BE2C (cell line): ENCODE results near the gene DBH.

Experiments used
- DNase-seq: peaks from one replicate; pipeline ENCODE4 v3.0.0-alpha.2; 2020
- H3K27me3 ChIP-seq: fragments of 250-450 bp; sonication (Bioruptor Pico); 2 replicates; pipeline ENCODE4 v1.5.1; 2020; ENCODE audit warnings: mild to moderate bottlenecking
- H3K36me3 ChIP-seq: fragments of 250-450 bp; sonication (Bioruptor Pico); 2 replicates; pipeline ENCODE4 v1.5.1; 2020; ENCODE audit warnings: mild to moderate bottlenecking
- H3K4me1 ChIP-seq: fragments of 250-450 bp; sonication (Bioruptor Pico); 2 replicates; pipeline ENCODE4 v1.5.1; 2020
- H3K4me3 ChIP-seq: 2 replicates; pipeline ENCODE4 v1.5.1; 2011; ENCODE audit warnings: low read depth, low read length
- H3K9me3 ChIP-seq: fragments of 250-450 bp; sonication (Bioruptor Pico); 2 replicates; pipeline ENCODE4 v1.5.1; 2020
- TF ChIP-seq, protein P1 (sequence below): IDR thresholded peaks from 2 replicates; pipeline ENCODE4 v1.5.1; 2012; ENCODE audit warnings: mild to moderate bottlenecking, low read depth, low read length

DBH gene

DNA sequence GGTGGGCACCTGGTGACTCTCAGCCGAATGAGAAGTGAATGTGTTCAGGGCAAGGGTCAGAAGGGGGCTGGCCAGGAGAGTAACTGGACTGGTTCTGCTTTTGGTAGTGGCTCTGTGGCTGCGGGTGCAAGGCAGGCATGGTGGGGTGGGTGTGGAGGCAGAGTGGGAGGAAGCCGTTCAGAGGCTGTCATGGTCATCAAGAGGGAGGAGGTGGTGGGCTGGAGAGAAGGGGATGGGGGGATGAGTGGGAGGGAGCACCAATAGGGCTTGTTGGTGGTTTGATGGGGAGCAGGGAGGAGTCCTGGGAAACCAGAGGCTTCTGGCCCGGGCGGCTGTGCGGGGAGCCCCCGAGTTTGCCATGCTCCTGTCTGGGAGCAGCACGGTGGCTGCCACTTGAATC, 40.3 kb upstream of the DBH start:
- DNase-seq = no peak

DNA sequence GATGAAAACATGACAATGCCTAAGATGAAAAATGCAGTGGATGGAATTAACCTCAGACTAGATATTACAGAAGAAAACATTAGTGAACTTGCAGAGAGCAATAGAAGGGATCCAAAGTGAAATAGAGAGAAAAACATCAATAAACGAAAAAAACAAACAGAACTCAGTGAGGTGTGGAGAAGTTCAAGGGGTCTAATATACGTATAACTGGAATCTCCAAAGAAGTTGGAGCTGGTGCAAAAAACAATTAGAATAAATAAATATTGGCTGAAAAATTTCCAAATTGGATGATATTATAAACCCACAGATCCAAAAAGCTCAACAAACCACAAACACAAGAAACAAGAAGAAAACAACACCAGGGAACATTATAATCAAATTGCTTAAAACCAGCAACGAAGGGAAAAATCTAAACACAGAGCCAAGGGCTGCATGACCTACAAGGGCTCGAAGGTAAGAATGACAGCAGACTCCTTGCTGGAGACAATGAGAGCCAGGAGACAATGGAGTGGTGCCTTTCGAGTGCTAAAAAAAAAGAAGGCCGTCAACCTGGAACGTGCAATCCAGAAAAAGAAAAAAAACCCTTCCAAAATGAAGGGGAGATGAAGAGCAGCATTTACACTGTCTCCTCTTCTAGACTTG, 38.7 kb upstream of the DBH start:
- TF ChIP-seq, protein P1, sequence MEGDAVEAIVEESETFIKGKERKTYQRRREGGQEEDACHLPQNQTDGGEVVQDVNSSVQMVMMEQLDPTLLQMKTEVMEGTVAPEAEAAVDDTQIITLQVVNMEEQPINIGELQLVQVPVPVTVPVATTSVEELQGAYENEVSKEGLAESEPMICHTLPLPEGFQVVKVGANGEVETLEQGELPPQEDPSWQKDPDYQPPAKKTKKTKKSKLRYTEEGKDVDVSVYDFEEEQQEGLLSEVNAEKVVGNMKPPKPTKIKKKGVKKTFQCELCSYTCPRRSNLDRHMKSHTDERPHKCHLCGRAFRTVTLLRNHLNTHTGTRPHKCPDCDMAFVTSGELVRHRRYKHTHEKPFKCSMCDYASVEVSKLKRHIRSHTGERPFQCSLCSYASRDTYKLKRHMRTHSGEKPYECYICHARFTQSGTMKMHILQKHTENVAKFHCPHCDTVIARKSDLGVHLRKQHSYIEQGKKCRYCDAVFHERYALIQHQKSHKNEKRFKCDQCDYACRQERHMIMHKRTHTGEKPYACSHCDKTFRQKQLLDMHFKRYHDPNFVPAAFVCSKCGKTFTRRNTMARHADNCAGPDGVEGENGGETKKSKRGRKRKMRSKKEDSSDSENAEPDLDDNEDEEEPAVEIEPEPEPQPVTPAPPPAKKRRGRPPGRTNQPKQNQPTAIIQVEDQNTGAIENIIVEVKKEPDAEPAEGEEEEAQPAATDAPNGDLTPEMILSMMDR = no peak
- DNase-seq = no peak
- Histone ChIP-seq H3K4me3 (no peak overlapping the region), H3K36me3 (peaks cover 49% of the 10 kb centered on the region), H3K27me3 (no peaks in the 10 kb centered on the region), H3K4me1 (peaks cover 3% of the 10 kb centered on the region; the same call in 1 of the 2 replicates), H3K9me3 (peaks cover 6% of the 10 kb centered on the region; the same call in 1 of the 2 replicates)

More for the DNA sequence above, 40.3 kb upstream of the DBH start:
- TF ChIP-seq, protein P1 = no peak
- Histone ChIP-seq H3K27me3 (no peaks in the 10 kb centered on the region), H3K9me3 (peaks cover 6% of the 10 kb centered on the region; the same call in 1 of the 2 replicates), H3K4me3 (no peak overlapping the region), H3K4me1 (no peaks in the 10 kb centered on the region; the same call in 1 of the 2 replicates), H3K36me3 (peaks cover 39% of the 10 kb centered on the region)

DNA sequence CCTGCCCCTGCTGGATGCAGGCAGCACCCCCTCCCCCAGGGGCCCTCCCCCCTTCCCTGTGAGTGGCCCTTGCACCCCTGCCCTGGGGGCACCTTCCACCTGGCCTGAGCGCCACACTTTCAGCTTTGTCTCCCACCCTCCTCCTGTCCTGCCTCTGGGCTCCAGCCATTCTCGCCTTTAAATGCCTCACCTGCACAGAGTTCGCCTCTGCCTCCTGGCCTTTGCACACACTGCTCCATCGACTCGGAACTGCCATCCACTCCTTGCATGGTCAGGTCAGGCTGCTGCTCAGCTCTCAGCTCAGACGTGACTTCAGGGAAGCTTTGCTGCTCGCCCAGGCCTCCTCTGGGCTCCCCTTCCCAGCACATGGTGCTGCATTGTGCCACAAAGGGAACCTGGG, 37.2 kb upstream of the DBH start:
- Histone ChIP-seq H3K4me1 (peaks cover 8% of the 10 kb centered on the region), H3K4me3 (no peak overlapping the region), H3K9me3 (peaks cover 6% of the 10 kb centered on the region; the same call in 1 of the 2 replicates), H3K36me3 (peaks cover 51% of the 10 kb centered on the region), H3K27me3 (no peaks in the 10 kb centered on the region)
- TF ChIP-seq, protein P1 = no peak
- no peak for DNase-seq

GRCh38 chr9:133599470-133600173, 36.5 kb upstream of the DBH start:
- peaks cover 52% of the 10 kb centered on the region for H3K36me3 ChIP-seq
- H3K4me3 ChIP-seq = no peak overlapping the region
- H3K27me3 ChIP-seq = no peaks in the 10 kb centered on the region
- no peak for DNase-seq
- H3K9me3 ChIP-seq = peaks cover 6% of the 10 kb centered on the region; the same call in 1 of the 2 replicates
- peaks cover 13% of the 10 kb centered on the region for H3K4me1 ChIP-seq
- TF ChIP-seq, protein P1 = no peak

DNA sequence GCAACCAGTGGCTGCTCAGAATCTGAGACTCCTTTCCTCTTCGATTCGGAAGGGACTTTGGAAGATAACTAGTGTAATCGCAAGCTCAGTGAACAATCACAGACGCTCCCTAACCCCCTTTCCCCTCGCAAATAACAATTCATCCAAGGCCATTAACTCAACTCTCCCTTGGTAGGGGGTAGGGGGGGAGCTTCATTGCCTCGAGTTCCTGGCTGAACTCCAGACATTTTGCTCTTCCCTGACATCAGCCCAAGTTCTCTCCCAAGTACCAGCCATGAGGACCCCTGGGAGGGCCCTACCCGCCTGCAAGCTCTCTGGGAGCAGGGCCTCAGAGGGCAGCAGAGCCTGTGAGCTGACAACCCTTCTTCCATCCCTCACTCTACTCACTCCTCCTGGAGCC, 35.4 kb upstream of the DBH start:
- no peak for DNase-seq
- Histone ChIP-seq H3K27me3 (no peaks in the 10 kb centered on the region), H3K9me3 (peaks cover 6% of the 10 kb centered on the region; the same call in 1 of the 2 replicates), H3K36me3 (peaks cover 59% of the 10 kb centered on the region), H3K4me1 (peaks cover 24% of the 10 kb centered on the region), H3K4me3 (no peak overlapping the region)
- TF ChIP-seq, protein P1 = no peak

DNA sequence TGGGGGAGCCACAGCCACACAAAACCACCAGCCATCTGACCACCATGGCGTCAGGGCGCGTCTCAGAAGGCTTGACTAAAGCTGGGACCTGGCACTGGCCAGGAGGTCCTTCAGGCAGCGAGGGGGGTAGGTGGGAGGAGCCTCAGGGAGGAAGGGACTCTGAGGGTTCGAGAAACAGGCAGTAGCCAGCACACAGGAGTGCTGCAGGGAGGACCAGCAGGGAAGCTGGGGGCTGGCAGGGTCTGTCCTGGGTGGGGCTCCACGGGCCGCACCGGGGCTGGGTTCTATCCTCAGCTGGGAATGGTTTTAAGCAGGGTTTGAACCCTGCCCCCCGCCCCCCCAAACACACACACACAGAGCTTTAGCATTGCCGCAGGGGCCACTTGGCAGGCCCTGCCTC, 34.4 kb upstream of the DBH start:
- Histone ChIP-seq H3K4me1 (peaks cover 34% of the 10 kb centered on the region), H3K36me3 (peaks cover 55% of the 10 kb centered on the region), H3K4me3 (no peak overlapping the region), H3K9me3 (peaks cover 6% of the 10 kb centered on the region; the same call in 1 of the 2 replicates), H3K27me3 (no peaks in the 10 kb centered on the region)
- no peak for DNase-seq
- TF ChIP-seq, protein P1 = no peak
